ENCODE measurements around the gene RABGAP1L.
"Not testable (repeated sequence)": the region's sequence is repeated elsewhere in the genome, so short reads cannot be mapped to it uniquely, and the experiment has no call there.

Gene RABGAP1L

GRCh38 chr1:174572771-174573170, 413.5 kb downstream of the RABGAP1L start:
- Histone ChIP-seq H3K4me3 (replicated peaks; ENCODE audit: low read depth, low read length) (no peak overlapping the region), H3K36me3 (ENCODE audit: control insufficient read depth, insufficient read depth, low read length) (no peaks in the 10 kb centered on the region; the same call in none of the 2 replicates), H3K27me3 (replicated peaks; ENCODE audit: control insufficient read depth, insufficient read depth, low read length) (no peaks in the 10 kb centered on the region)
- TF ChIP-seq CTCF (IDR thresholded peaks at IDR 0.05; ENCODE audit: insufficient read depth, low read length, poor library complexity, severe bottlenecking): no peak
- DNase-seq (ENCODE audit: extremely low read depth, insufficient read length): no peak

- H3K4me3 ChIP-seq (replicated peaks; ENCODE audit: low read depth, low read length); H3K27me3 ChIP-seq (replicated peaks; ENCODE audit: control insufficient read depth, insufficient read depth, low read length); H3K36me3 ChIP-seq (ENCODE audit: control insufficient read depth, insufficient read depth, low read length); DNase-seq (ENCODE audit: extremely low read depth, insufficient read length): not testable (repeated sequence)
Measured at GRCh38 chr1:174576120-174576519, 416.8 kb downstream of the RABGAP1L start.

GRCh38 chr1:174577681-174578080, 418.4 kb downstream of the RABGAP1L start:
- TF ChIP-seq CTCF (IDR thresholded peaks at IDR 0.05; ENCODE audit: insufficient read depth, low read length, poor library complexity, severe bottlenecking): no peak
- Histone ChIP-seq H3K4me3 (replicated peaks; ENCODE audit: low read depth, low read length) (no peak overlapping the region), H3K36me3 (ENCODE audit: control insufficient read depth, insufficient read depth, low read length) (no peaks in the 10 kb centered on the region; the same call in 1 of the 2 replicates), H3K27me3 (replicated peaks; ENCODE audit: control insufficient read depth, insufficient read depth, low read length) (no peaks in the 10 kb centered on the region)
- DNase-seq (ENCODE audit: extremely low read depth, insufficient read length): no peak

- DNase-seq (ENCODE audit: extremely low read depth, insufficient read length): no peak
- Histone ChIP-seq H3K27me3 (replicated peaks; ENCODE audit: control insufficient read depth, insufficient read depth, low read length) (no peaks in the 10 kb centered on the region), H3K4me3 (replicated peaks; ENCODE audit: low read depth, low read length) (no peak overlapping the region), H3K36me3 (ENCODE audit: control insufficient read depth, insufficient read depth, low read length) (no peaks in the 10 kb centered on the region; the same call in 1 of the 2 replicates)
- TF ChIP-seq CTCF (IDR thresholded peaks at IDR 0.05; ENCODE audit: insufficient read depth, low read length, poor library complexity, severe bottlenecking): no peak
Measured at GRCh38 chr1:174580801-174581200, 421.5 kb downstream of the RABGAP1L start.

GRCh38 chr1:174583316-174583715, 424.0 kb downstream of the RABGAP1L start:
- H3K4me3 ChIP-seq (replicated peaks; ENCODE audit: low read depth, low read length): no peak overlapping the region
- DNase-seq (ENCODE audit: extremely low read depth, insufficient read length): no peak
- no peaks in the 10 kb centered on the region for H3K27me3 ChIP-seq (replicated peaks; ENCODE audit: control insufficient read depth, insufficient read depth, low read length)
- no peak for TF ChIP-seq CTCF (IDR thresholded peaks at IDR 0.05; ENCODE audit: insufficient read depth, low read length, poor library complexity, severe bottlenecking)
- H3K36me3 ChIP-seq (ENCODE audit: control insufficient read depth, insufficient read depth, low read length): no peaks in the 10 kb centered on the region; the same call in 1 of the 2 replicates

- DNase-seq (ENCODE audit: extremely low read depth, insufficient read length): no peak
- no peaks in the 10 kb centered on the region; the same call in 1 of the 2 replicates for H3K36me3 ChIP-seq (ENCODE audit: control insufficient read depth, insufficient read depth, low read length)
- no peaks in the 10 kb centered on the region for H3K27me3 ChIP-seq (replicated peaks; ENCODE audit: control insufficient read depth, insufficient read depth, low read length)
- no peak for TF ChIP-seq CTCF (IDR thresholded peaks at IDR 0.05; ENCODE audit: insufficient read depth, low read length, poor library complexity, severe bottlenecking)
- H3K4me3 ChIP-seq (replicated peaks; ENCODE audit: low read depth, low read length): no peak overlapping the region
Measured at GRCh38 chr1:174584071-174584470, 424.8 kb downstream of the RABGAP1L start.

- not testable (repeated sequence) for DNase-seq (ENCODE audit: extremely low read depth, insufficient read length)
Measured at GRCh38 chr1:174588618-174589017, 429.3 kb downstream of the RABGAP1L start.

More at GRCh38 chr1:174588618-174589017, 429.3 kb downstream of the RABGAP1L start:
- not testable (repeated sequence) for H3K36me3 ChIP-seq (ENCODE audit: control insufficient read depth, insufficient read depth, low read length); H3K27me3 ChIP-seq (replicated peaks; ENCODE audit: control insufficient read depth, insufficient read depth, low read length); H3K4me3 ChIP-seq (replicated peaks; ENCODE audit: low read depth, low read length)

Data from GM06990 (cell line).